A549 (cell line): Measurements from ENCODE around the gene REPS2. TPM values are rescaled to one million over a fixed set of nuclear protein-coding genes. Genes with fewer than 3 reads are reported as not detected.

Experiments used
- ATAC-seq, 2 experiments: fragments of 200-7000 bp in 1 of 2; fragments of >200 bp in 1 of 2; cut with Nextera tagmentation in 1 of 2; cut with Tn5 transposase in 1 of 2; 3 replicates each; pipeline versions ENCODE4 v1.8.0 to v1.9.1; 2018 to 2020; ENCODE audit warnings: mild to moderate bottlenecking in 1 of 2, moderate library complexity in 1 of 2
- CTCF ChIA-PET: fragments of 300-600 bp; sonication (Branson Sonifier 250); formaldehyde crosslinking; extraction: SDS; loops from one replicate; lab custom pipeline; 2021; ENCODE audit warnings: antibody characterized with exemption, inconsistent platforms; lab: Yijun Ruan, JAX
- POLR2A ChIA-PET: fragments of 350-600 bp; formaldehyde crosslinking; extraction: SDS; loops from one replicate; lab custom pipeline; 2021; ENCODE audit warnings: antibody characterized with exemption, inconsistent platforms; lab: Yijun Ruan, JAX
- DNase-seq, 2 experiments: peaks; one replicate each; pipeline versions ENCODE4 v3.0.0 to v3.0.0-alpha.2; 2011 to 2016; ENCODE audit warnings: low read depth in 1 of 2, low spot score in 1 of 2
- FAIRE-seq: peaks from 2 replicates; lab custom pipeline; 2011; peaks lifted over from hg19 to GRCh38; lab: Jason Lieb, UNC
- H3K27ac ChIP-seq, 2 experiments: fragments of >200 bp; sonication (Bioruptor Twin); formaldehyde crosslinking; 3 replicates each; pipeline ENCODE4 v1.5.1; 2016 to 2017
- H3K4me1 ChIP-seq: fragments of >200 bp; sonication (Bioruptor Twin); formaldehyde crosslinking; 3 replicates; pipeline ENCODE4 v1.6.1; 2016
- H3K4me2 ChIP-seq: fragments of >200 bp; sonication (Bioruptor Twin); formaldehyde crosslinking; 3 replicates; pipeline ENCODE4 v1.6.1; 2016
- H3K4me3 ChIP-seq: fragments of >200 bp; sonication (Bioruptor Twin); formaldehyde crosslinking; 3 replicates; pipeline ENCODE4 v1.5.1; 2016
- H3K9me3 ChIP-seq: fragments of >200 bp; sonication (Bioruptor Twin); formaldehyde crosslinking; 3 replicates; pipeline ENCODE4 v1.6.1; 2016
- CEBPB ChIP-seq, 2 experiments: fragments of >200 bp in 1 of 2; sonication (Bioruptor Twin) in 1 of 2; formaldehyde crosslinking in 1 of 2; IDR thresholded peaks; 2 replicates each; pipeline ENCODE4 v1.6.1; 2012 to 2016
- CHD2 ChIP-seq: fragments of 150-350 bp; IDR thresholded peaks from 2 replicates; pipeline ENCODE4 v1.6.1; 2014; ENCODE audit warnings: low read length; ENCODE audit not compliant: partially characterized antibody
- EHF ChIP-seq: fragments of 250-450 bp; sonication (Bioruptor Pico); IDR thresholded peaks from 2 replicates; pipeline ENCODE4 v1.5.0; 2020; ENCODE audit warnings: mild to moderate bottlenecking
- ESRRA ChIP-seq: fragments of 150-350 bp; IDR thresholded peaks from 2 replicates; pipeline ENCODE4 v1.6.1; 2014; ENCODE audit warnings: mild to moderate bottlenecking, low read length, borderline replicate concordance
- FOSL2 ChIP-seq, 2 experiments: fragments of 450-650 bp in 1 of 2; fragments of >200 bp in 1 of 2; sonication (Bioruptor Twin) in 1 of 2; formaldehyde crosslinking; IDR thresholded peaks; 2 replicates each; pipeline versions ENCODE4 v1.5.0 to v1.6.1; 2016 to 2020; ENCODE audit warnings: mild to moderate bottlenecking in 1 of 2, moderate library complexity in 1 of 2
- HEYL ChIP-seq: fragments of 250-450 bp; sonication (Bioruptor Pico); IDR thresholded peaks from 2 replicates; pipeline ENCODE4 v1.8.0; 2021; ENCODE audit warnings: mild to moderate bottlenecking, moderate library complexity
- HOXA7 ChIP-seq: fragments of 250-450 bp; sonication (Bioruptor Pico); IDR thresholded peaks from 2 replicates; pipeline ENCODE4 v1.5.0; 2020; ENCODE audit warnings: mild to moderate bottlenecking, moderate library complexity
- HOXB5 ChIP-seq: fragments of 250-450 bp; sonication (Bioruptor Pico); IDR thresholded peaks from 2 replicates; pipeline ENCODE4 v1.5.0; 2020; ENCODE audit warnings: mild to moderate bottlenecking, moderate library complexity
- JUN ChIP-seq, 2 experiments: fragments of >200 bp; sonication (Bioruptor Twin); formaldehyde crosslinking; IDR thresholded peaks; 2 replicates in 1 of 2; 3 replicates in 1 of 2; pipeline ENCODE4 v1.6.1; 2016 to 2017
- KDM1A ChIP-seq: fragments of 200-600 bp; sonication (generic); IDR thresholded peaks from 2 replicates; pipeline ENCODE4 v1.6.1; 2016; ENCODE audit warnings: low read depth, mild to moderate bottlenecking
- NPAS2 ChIP-seq: fragments of 250-450 bp; sonication (Bioruptor Pico); IDR thresholded peaks from 2 replicates; pipeline ENCODE4 v1.8.0; 2022; ENCODE audit warnings: mild to moderate bottlenecking, moderate library complexity, borderline replicate concordance
- NR3C1 ChIP-seq: fragments of >200 bp; sonication (Bioruptor Twin); formaldehyde crosslinking; IDR thresholded peaks from 3 replicates; pipeline ENCODE4 v1.6.1; 2017
- PHF8 ChIP-seq: fragments of 200-600 bp; sonication (generic); IDR thresholded peaks from 2 replicates; pipeline ENCODE4 v1.6.1; 2016; ENCODE audit warnings: low read depth, mild to moderate bottlenecking, antibody characterized with exemption, moderate library complexity, borderline replicate concordance
- RARB ChIP-seq: fragments of 250-450 bp; sonication (Bioruptor Pico); IDR thresholded peaks from 2 replicates; pipeline ENCODE4 v1.8.0; 2021; ENCODE audit warnings: mild to moderate bottlenecking, moderate library complexity
- RCOR1 ChIP-seq: fragments of 150-350 bp; IDR thresholded peaks from 2 replicates; pipeline ENCODE4 v1.6.1; 2014; ENCODE audit warnings: antibody characterized with exemption, low read length, low read depth
- RFX5 ChIP-seq: fragments of 450-650 bp; IDR thresholded peaks from 2 replicates; pipeline ENCODE4 v1.7.1; 2014; ENCODE audit warnings: antibody characterized with exemption, mild to moderate bottlenecking, moderate library complexity
- SMC3 ChIP-seq: fragments of >200 bp; sonication (Bioruptor Twin); formaldehyde crosslinking; IDR thresholded peaks from 3 replicates; pipeline ENCODE4 v1.6.1; 2018; ENCODE audit warnings: inconsistent platforms
- SREBF2 ChIP-seq: fragments of 450-650 bp; IDR thresholded peaks from 2 replicates; pipeline ENCODE4 v1.6.1; 2014; ENCODE audit warnings: mild to moderate bottlenecking, moderate library complexity
- TP53 ChIP-seq: fragments of 250-450 bp; sonication (Bioruptor Pico); IDR thresholded peaks from 2 replicates; pipeline ENCODE4 v1.5.0; 2021; ENCODE audit warnings: mild to moderate bottlenecking, moderate library complexity
- ZFP36 ChIP-seq: fragments of 450-650 bp; IDR thresholded peaks from 2 replicates; pipeline ENCODE4 v1.6.1; 2014; ENCODE audit warnings: borderline replicate concordance; ENCODE audit not compliant: partially characterized antibody
- ZSCAN20 ChIP-seq: fragments of 250-450 bp; sonication (Bioruptor Pico); IDR thresholded peaks from 2 replicates; pipeline ENCODE4 v1.8.0; 2022; ENCODE audit warnings: mild to moderate bottlenecking, moderate library complexity
- WGBS: methylation state at CpG from one replicate; pipeline ENCODE4 v1.1.6; 2017; ENCODE audit errors: missing lambda C conversion rate; 5-methylcytosine and 5-hydroxymethylcytosine counted together
- polyA plus RNA-seq, 4 experiments: library from polyadenylated mRNA; depleted of rRNA in 3 of 4; stranded (reverse); fragments of >200 nt; fragmentation: RNase III in 1 of 4; extraction: RNeasy Plus Mini Kit Qiagen cat#74134 plus additional on column Dnase treatment in 1 of 4; gene quantifications; 2 replicates in 3 of 4; 3 replicates in 1 of 4; pipeline ENCODE4 v1.2.3, GENCODE V29; 2011 to 2017
- TF ChIP-seq, protein P1 (sequence below): fragments of 150-350 bp; IDR thresholded peaks from 2 replicates; pipeline ENCODE4 v1.6.1; 2014; ENCODE audit warnings: low read depth, mild to moderate bottlenecking, low read length
- TF ChIP-seq, protein P2 (sequence below): fragments of >200 bp; sonication (Bioruptor Twin); formaldehyde crosslinking; IDR thresholded peaks from 3 replicates; pipeline ENCODE4 v1.6.1; 2016
- TF ChIP-seq, protein P3 (sequence below): fragments of 200-600 bp; sonication (generic); IDR thresholded peaks from 2 replicates; pipeline ENCODE4 v1.6.1; 2016; ENCODE audit warnings: antibody characterized with exemption, mild to moderate bottlenecking, moderate library complexity
- TF ChIP-seq, protein P4 (sequence below): fragments of >200 bp; sonication (Bioruptor Twin); formaldehyde crosslinking; IDR thresholded peaks from 3 replicates; pipeline ENCODE4 v1.5.1; 2016
- TF ChIP-seq, protein P5 (sequence below): IDR thresholded peaks from 2 replicates; pipeline ENCODE4 v1.6.1; 2012

REPS2 gene
- polyA plus RNA-seq, 2 of the 4 experiments (the other 2 are of a cell fraction): 0.17 to 0.76 TPM

DNA sequence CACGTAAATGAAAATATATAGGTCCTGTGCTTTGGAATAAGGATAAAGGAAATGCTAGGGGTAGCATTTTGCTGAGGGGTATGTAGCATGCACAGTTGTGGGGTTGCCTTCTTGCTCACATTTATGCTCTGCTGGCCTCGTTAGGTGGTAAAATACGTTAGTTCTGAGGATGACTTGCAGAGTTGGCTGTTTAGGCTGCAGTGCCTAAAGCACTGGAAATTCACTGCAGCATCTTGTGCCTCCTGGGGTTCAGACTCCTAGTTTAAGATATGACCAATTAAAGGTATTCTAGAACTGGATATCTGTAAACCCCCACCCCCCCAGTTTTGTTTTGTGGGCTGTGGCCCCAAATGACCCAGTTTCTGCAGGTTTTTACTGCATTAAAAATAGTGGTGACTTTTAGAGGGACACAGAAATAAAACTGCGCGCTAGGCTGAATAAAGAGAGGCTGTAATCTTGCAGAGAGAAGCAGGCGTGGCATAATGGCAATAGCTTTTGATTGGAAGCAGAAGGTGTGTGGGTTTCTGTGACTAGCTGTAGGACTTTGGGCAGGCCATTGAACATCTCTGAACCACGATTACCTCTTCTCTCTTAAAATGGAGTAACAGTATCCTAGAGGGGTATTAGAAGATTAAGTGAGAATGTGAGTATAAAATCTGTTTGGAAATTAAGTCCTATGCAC lies 79.3 kb downstream of the REPS2 start (continued):
- TF ChIP-seq, protein P1, sequence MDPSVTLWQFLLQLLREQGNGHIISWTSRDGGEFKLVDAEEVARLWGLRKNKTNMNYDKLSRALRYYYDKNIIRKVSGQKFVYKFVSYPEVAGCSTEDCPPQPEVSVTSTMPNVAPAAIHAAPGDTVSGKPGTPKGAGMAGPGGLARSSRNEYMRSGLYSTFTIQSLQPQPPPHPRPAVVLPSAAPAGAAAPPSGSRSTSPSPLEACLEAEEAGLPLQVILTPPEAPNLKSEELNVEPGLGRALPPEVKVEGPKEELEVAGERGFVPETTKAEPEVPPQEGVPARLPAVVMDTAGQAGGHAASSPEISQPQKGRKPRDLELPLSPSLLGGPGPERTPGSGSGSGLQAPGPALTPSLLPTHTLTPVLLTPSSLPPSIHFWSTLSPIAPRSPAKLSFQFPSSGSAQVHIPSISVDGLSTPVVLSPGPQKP: no peak
- no peak for TF ChIP-seq SREBF2
- TF ChIP-seq ZSCAN20 (CRISPR knock-in tag): no peak
- TF ChIP-seq HOXA7: no peak
- TF ChIP-seq RCOR1: no peak
- TF ChIP-seq CEBPB (IDR thresholded peaks at IDR 0.05): no peak
- no peak for TF ChIP-seq FOSL2 (IDR thresholded peaks at IDR 0.05)
- no peak for TF ChIP-seq FOSL2 (CRISPR knock-in tag; IDR thresholded peaks at IDR 0.05)
- no peak for TF ChIP-seq SMC3
- no peak for TF ChIP-seq JUN (IDR thresholded peaks at IDR 0.05)
- TF ChIP-seq, protein P2, sequence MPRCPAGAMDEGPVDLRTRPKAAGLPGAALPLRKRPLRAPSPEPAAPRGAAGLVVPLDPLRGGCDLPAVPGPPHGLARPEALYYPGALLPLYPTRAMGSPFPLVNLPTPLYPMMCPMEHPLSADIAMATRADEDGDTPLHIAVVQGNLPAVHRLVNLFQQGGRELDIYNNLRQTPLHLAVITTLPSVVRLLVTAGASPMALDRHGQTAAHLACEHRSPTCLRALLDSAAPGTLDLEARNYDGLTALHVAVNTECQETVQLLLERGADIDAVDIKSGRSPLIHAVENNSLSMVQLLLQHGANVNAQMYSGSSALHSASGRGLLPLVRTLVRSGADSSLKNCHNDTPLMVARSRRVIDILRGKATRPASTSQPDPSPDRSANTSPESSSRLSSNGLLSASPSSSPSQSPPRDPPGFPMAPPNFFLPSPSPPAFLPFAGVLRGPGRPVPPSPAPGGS: no peak

DNA sequence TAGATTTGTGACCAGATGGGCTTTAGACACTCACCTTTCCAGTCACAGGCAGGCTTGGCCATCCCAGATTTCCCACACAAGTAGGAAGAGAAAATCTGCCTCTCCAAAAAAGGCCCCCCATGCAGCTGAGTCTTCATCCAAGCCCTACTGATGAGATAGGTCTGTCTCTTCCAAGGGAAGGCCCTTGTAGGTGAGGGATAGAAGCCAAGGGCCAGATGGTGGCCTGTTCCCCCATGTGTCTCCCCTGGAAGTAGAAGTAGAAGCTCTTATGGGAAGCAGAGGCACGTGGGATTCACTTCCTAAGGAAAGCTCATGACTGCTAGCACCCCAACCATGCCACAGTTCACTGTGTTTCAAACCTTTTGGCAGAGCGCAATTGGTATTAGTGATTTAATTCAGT lies 81.5 kb downstream of the REPS2 start:
- no peak overlapping the region for H3K27ac ChIP-seq
- H3K4me3 ChIP-seq: no peak overlapping the region
- DNase-seq: no peak
- no peak for FAIRE-seq
- CTCF ChIA-PET: interaction anchor here (1.0 to 1.2 kb wide), 4 partner anchors 10 to 145 kb away, joined by 3 to 4 read pairs (median 3); no protein-coding TSS in a partner anchor
- H3K4me2 ChIP-seq: no peak overlapping the region
- no peak for ATAC-seq
- POLR2A ChIA-PET: no interaction called here
- no peak for TF ChIP-seq PHF8
- TF ChIP-seq EHF (CRISPR knock-in tag): no peak
- TF ChIP-seq, protein P3, sequence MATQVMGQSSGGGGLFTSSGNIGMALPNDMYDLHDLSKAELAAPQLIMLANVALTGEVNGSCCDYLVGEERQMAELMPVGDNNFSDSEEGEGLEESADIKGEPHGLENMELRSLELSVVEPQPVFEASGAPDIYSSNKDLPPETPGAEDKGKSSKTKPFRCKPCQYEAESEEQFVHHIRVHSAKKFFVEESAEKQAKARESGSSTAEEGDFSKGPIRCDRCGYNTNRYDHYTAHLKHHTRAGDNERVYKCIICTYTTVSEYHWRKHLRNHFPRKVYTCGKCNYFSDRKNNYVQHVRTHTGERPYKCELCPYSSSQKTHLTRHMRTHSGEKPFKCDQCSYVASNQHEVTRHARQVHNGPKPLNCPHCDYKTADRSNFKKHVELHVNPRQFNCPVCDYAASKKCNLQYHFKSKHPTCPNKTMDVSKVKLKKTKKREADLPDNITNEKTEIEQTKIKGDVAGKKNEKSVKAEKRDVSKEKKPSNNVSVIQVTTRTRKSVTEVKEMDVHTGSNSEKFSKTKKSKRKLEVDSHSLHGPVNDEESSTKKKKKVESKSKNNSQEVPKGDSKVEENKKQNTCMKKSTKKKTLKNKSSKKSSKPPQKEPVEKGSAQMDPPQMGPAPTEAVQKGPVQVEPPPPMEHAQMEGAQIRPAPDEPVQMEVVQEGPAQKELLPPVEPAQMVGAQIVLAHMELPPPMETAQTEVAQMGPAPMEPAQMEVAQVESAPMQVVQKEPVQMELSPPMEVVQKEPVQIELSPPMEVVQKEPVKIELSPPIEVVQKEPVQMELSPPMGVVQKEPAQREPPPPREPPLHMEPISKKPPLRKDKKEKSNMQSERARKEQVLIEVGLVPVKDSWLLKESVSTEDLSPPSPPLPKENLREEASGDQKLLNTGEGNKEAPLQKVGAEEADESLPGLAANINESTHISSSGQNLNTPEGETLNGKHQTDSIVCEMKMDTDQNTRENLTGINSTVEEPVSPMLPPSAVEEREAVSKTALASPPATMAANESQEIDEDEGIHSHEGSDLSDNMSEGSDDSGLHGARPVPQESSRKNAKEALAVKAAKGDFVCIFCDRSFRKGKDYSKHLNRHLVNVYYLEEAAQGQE: no peak
- TF ChIP-seq FOSL2 (IDR thresholded peaks at IDR 0.05): no peak
- TF ChIP-seq FOSL2 (CRISPR knock-in tag; IDR thresholded peaks at IDR 0.05): no peak
- no peak for TF ChIP-seq NPAS2 (CRISPR knock-in tag)
- TF ChIP-seq KDM1A: no peak
- TF ChIP-seq TP53: no peak
- TF ChIP-seq ESRRA: no peak
- 41% methylated on average over 2 of the region's 2 CpGs for WGBS
- H3K4me1 ChIP-seq: no peaks in the 10 kb centered on the region
- no peaks in the 10 kb centered on the region for H3K9me3 ChIP-seq

DNA sequence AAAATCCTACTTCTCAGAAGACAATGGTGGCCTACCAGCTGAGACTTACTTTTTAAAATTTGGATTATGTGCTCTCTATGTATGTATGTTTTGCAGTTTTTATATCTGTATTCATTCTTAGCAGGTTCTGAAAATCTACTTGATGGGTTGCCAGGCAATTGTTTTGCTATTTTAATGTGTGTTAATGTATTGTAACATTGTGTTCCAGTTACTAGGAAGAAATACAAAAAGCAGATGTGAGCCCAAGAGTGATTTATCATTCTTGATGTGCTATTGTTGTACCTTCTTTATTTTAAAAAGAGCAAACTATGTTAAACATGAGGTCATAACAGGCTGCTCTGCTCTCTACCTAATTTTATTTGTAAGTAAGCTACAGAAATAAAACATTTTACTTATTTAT lies 81.9 kb downstream of the REPS2 start:
- H3K27ac ChIP-seq: no peak overlapping the region
- POLR2A ChIA-PET: no interaction called here
- no peak for ATAC-seq
- no peaks in the 10 kb centered on the region for H3K9me3 ChIP-seq
- no peak overlapping the region for H3K4me3 ChIP-seq
- H3K4me1 ChIP-seq: no peaks in the 10 kb centered on the region
- no peak overlapping the region for H3K4me2 ChIP-seq
- peak; percentile 7 for FAIRE-seq
- DNase-seq: no peak
- CTCF ChIA-PET: interaction anchor here (1.0 to 1.2 kb wide), 4 partner anchors 10 to 146 kb away, joined by 3 to 4 read pairs (median 3); no protein-coding TSS in a partner anchor
- TF ChIP-seq, protein P4, sequence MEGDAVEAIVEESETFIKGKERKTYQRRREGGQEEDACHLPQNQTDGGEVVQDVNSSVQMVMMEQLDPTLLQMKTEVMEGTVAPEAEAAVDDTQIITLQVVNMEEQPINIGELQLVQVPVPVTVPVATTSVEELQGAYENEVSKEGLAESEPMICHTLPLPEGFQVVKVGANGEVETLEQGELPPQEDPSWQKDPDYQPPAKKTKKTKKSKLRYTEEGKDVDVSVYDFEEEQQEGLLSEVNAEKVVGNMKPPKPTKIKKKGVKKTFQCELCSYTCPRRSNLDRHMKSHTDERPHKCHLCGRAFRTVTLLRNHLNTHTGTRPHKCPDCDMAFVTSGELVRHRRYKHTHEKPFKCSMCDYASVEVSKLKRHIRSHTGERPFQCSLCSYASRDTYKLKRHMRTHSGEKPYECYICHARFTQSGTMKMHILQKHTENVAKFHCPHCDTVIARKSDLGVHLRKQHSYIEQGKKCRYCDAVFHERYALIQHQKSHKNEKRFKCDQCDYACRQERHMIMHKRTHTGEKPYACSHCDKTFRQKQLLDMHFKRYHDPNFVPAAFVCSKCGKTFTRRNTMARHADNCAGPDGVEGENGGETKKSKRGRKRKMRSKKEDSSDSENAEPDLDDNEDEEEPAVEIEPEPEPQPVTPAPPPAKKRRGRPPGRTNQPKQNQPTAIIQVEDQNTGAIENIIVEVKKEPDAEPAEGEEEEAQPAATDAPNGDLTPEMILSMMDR: no peak
- TF ChIP-seq NR3C1 (no peak), KDM1A (no peak), HOXB5 (CRISPR knock-in tag) (no peak), HEYL (CRISPR knock-in tag) (no peak), PHF8 (no peak), ZFP36 (no peak), SMC3 (no peak), NPAS2 (CRISPR knock-in tag) (no peak), RFX5 (no peak), RARB (CRISPR knock-in tag) (no peak), CHD2 (no peak)
- TF ChIP-seq, protein P5, sequence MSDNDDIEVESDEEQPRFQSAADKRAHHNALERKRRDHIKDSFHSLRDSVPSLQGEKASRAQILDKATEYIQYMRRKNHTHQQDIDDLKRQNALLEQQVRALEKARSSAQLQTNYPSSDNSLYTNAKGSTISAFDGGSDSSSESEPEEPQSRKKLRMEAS: no peak
- TF ChIP-seq, protein P1: no peak
